LHCN-M2 (cell line): ENCODE data around the gene RPL3. TPM values are rescaled to one million over a fixed set of nuclear protein-coding genes. Genes with fewer than 3 reads are reported as not detected.
A peak's percentile ranks its signal among the peaks of the same experiment; 100 is the strongest.

Experiments used
- DNase-seq: peaks from one replicate; pipeline ENCODE4 v3.0.0-alpha.2; 2012; ENCODE audit warnings: low read depth
- total RNA-seq: library from RNA; depleted of rRNA; stranded (reverse); fragments of >200 nt; gene quantifications from 2 replicates; pipeline ENCODE4 v1.2.3, GENCODE V29; 2014

The RPL3 gene
- total RNA-seq, 1 experiment from 2014 or later, result 1,908 TPM

DNA sequence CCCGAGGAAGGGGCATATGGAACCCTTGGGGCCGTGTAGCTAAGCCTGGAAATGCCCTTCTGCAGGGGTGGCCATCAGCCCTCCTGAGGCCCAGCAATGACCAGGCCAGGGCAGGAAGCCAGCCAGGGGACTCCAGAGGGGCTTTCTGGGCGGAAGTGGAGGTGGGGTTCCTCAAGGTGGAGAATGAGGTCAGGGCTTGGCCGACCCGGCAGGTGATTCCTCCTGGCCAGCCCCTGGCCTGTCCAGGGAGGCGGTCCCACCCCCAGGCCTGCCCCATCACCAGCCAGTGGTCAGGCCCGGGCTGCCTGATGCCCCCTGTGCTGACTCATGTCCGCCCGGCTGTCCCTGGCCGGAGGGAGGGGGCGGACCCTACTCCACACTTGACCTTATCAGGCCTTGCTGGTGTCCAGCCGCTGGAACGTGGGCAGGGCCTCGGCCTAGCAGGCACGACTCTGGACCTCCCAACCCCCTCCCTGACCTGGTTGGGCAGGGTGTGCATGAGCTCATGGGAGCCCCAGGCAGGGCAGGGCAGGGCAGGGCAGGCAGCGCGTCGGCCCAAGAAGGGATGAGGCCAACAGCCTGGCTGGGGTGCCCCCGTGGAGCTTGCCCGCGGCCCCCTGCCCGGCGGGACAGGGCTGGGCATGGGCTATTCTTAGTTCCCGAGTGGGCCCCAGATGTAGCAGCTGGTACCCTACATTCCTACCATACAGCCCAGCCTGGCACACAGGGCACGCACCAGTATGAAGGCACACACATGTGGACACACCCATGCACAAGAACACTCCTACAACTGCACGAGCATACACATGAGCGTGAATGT, 35.9 kb downstream of the RPL3 start:
- DNase-seq, result peak; percentile 99

DNA sequence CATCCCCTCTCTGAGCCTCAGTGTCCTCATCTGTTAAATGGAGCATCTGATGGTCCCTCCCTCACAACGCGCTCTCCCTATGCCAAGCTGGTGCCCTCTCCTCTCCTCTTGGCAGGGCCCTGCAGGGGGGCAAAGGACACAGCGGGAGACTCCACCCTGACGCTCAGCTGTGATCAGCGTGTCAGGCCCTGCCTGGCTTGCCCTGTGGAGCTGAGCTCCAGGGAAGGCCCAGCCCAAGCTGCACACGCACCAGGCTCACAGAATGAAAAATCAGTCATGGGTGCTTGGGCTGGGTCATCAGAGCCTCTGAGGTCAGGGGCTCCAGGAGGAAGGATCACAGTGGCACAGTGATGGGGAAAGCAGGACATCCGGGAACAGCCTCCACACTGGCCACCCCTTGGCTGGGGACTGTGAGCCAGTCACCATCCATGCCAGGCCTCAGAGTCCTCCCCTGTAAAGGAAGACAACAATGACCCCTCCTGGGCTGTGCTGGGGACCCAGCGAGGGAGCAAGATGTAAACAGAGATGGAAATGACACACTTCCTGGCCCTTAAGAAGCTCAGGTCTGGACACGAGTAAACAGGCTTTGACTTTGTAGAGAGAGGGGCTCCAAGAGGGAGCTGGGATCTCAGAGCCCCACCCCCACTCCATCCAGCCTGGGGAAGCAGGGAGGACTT, 36.6 kb downstream of the RPL3 start:
- peak; percentile 58 for DNase-seq

DNA sequence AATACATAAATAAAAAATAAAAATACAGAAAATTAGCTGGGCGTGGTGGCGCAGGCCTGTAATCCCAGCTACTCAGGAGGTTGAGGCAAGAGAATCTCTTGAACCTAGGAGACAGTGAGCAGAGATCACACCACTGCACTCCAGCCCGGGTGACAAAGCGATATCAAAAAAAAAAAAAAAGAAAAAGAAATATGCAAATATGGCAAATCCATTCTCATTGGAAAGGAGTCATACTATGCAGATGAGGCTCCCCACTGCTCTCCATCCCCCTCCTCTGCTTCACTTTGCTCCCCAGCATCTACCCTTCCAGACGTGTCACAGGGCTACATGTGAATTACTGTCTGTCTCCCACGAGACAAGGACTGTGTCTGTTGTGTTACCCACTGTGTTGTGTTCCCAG, 38.3 kb downstream of the RPL3 start:
- DNase-seq, result no peak

DNA sequence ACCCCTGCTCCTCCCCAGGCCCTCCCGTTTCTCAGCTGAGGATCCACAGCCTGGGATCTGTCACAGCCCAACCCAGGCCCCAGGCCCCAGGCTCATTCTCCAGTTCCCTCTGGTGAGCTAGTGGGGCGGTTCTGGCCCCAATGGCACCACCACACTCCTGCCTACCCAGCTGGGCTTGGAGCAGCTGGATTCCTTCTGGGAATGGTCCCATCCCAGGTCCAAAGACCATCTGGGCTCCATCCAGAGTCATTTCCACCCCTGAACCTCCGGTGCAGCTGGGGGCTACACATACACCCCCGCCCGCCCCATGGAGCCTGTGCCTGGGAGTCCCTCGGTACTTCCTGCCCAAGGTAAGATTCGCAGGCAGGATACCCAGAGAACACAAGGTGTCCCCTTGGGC, 39.2 kb downstream of the RPL3 start:
- no peak for DNase-seq

DNA sequence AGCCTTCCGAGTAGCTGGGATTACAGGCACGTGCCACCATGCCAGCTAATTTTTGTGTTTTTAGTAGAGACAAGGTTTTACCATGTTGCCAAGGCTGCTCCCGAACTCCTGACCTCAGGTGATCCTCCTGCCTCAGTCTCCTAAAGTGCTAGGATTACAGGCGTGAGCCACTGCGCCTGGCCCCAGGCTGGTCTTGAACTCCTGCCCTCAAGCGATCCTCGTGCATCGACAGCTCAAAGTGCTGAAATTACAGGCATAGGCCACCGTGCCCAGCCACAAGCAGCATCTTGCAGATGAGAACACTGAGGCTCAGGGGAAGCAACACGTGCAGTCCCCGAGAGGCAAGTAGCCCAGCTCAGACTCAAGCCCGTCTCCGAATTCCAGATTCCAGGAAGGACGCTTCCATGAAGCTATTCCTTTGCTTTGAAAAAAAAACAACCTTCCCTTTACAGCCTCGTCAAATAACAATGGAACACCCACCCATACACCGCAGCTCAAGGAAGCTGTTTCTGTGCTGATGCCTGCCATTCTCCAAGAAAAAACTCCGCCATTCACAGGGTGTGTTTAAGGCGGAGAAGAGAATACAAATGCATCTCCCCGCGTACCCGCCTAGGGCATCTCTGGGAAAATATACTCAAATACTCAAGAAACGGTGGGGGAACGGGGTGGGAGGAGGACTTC, 40.1 kb downstream of the RPL3 start:
- DNase-seq, result no peak

DNA sequence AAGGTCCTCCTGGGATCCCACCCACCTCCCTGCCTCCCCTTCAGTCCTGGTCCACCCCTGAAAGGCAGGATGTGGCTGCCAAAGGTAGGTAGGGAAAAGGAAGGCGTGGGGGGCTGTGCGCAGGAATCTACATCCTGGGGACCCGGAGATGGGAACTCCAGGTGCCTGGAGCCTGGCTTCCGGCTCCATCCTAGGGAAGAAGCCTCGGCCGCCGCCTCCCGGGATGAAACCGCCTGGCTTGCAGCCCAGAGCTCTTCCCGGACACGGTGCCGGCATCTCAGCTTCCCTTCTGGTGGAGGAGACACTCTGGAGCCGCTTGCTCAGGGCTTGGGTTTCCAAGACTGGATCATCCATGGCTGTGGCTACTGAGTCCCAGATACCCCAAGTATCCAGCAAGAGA, 41.4 kb downstream of the RPL3 start:
- DNase-seq, result no peak

DNA sequence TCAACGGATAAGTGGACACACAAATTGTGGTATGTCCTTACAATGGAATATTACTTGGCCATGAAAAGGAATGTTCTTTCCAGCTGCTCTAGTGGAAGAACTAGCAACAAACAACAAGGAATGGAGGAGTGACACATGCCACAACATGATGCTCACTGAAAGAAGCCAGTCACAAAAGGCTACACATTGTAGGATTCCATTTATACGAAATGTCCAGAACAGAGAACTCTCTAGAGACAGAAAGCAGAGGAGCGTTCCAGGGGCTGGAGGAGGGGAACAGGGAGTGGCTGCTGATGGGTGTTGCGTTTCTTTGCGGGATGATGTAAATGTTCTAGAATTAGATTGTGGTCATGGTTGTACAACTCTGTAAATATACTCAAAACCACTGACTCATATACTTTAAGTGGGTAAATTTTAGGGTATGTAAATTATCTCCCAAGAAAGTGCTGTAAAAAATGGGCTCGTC, 42.2 kb downstream of the RPL3 start:
- DNase-seq, result peak; percentile 76

DNA sequence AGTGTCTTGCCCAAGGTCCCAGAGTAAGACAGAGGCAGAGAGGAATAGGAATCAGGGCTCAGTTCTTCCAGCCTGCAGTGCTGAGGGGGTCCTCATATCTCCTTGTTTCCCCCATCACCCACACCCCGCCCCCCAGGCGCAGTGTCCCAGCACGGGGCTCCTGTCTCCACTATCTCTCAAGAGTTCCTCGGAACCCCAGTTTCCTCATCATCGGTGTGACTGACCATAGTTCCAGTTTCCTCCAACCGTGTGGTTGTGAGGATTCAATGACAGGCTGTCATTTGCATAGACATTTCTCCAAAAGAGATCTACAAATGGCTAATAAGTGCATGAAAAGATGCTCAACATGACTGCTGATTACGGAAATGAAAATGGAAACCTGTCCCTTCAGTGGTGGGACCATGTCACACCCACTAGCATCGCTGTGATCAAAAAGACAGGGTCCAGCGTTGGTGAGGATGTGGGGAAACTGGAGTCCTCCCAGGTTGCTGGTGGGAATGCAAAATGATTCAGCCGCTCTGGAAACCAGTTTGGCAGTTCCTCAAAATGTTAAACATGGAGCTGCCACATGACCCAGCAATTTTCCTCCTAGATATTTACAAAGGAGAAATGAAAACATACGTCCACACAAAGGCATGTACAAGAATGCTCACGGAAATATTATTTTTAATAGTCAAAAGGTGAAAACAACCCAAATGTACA, 42.8 kb downstream of the RPL3 start:
- DNase-seq, result no peak

DNA sequence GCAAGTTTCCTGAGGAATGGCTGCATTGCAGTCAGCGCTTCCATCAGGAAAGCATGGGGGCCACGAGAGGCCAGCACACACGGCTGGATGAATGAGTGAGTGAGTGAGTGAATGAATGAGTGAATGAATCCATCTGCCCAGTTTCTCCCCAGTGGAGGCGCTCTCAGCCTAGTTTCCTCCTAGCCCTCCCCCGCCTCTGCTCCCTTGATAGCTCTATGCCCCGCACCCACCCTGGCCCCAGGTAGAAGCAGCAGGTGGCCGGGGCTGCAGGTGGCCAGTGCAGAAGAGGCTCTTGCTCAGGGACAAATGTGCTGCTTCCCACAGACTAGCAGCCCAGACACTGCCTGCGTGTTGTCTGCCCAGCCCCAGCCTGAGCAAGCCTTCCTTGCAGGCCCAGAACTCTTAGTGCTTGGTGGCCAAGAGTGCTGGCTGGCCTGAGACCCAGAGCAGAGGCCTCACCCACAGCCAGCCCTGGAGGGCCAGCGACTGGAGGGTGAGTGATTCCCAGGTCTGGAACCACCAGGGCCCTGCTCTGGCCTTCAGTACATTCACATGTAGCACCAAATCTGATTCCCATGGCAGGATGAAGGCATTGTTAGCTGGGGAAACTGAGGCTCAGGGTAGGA, 43.5 kb downstream of the RPL3 start:
- no peak for DNase-seq

DNA sequence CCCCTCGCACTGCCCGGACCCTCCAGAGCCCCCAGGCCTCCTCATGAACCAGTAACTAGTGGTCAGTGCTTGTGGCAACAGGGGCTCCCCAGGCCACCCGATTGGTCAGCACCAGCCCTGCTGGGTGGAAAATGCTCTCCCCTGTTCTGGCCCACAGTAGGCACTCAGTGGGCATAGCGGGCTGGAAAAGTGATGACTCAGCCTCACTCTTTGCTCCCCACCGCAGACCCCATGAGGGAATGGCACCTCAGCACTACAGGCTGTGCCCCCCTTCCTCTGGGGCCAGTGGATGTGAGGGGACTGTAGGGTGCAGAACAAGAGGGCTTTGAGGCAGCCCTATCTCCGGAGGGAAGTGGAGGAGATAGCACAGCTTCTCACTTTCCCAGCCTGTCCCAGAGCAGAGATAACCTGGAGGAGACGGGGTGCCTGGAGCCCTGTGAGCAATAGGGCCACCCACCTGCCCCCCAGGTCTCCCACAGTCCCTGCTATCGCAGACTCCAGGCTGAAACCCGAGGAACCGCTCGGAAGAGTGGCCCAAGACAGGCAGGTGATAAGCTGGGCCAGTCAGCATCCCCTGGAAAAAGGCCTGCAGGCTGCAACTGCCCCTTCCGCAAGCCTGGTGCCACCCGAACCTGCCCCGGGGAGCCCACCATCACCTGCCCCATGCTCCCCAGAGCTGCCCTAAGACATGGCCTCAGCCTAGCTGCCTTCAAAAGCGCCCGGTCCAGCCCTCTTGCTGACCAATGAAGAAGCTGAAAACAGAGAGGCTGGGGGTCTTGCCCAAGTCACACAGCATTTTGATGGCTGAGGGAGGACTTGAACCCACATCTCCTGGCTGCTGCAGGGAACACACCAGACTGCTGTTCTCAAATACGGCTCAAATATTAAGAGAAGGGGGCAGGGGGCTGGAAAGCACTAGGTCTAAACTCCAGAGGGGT, 45.2 kb downstream of the RPL3 start:
- no peak for DNase-seq

DNA sequence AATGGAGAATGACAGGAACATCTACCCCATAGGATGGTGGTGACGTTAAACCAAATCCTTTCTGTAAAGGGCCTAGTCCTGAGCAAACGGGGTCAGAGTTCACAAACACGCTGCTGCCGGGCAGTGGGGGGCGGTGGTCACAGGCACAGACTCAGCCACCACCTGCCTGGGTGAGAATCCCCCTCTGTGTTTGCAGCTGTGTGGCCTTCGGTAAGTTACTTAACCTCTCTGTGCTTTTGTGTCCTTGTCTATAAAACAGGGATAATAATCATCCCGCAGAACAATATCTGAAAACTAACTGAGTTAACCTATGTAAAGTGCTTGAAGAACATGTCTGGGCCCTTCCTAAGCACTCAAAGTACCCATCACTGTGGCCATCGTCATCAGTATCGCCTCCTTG, 48.6 kb downstream of the RPL3 start:
- no peak for DNase-seq

DNA sequence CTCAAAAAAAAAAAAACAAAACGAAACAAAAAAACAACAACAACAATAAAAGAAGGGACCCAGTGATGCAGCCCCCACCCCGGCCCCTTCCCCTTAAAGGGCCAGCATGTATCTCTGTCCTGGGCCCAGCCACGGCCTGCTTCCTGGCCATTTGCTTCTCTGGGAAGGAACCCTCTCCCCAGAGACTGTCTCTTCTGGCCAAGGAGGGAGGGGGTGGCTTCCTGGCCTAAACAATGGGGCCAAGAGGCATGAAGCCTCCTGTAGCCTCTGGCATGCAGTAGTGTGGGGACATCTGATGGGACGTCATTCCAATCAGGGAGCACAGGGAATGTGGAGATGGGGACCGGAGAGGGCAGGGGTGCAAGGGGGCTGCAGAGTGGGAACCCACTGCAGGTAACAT, 49.1 kb downstream of the RPL3 start:
- DNase-seq, result no peak

DNA sequence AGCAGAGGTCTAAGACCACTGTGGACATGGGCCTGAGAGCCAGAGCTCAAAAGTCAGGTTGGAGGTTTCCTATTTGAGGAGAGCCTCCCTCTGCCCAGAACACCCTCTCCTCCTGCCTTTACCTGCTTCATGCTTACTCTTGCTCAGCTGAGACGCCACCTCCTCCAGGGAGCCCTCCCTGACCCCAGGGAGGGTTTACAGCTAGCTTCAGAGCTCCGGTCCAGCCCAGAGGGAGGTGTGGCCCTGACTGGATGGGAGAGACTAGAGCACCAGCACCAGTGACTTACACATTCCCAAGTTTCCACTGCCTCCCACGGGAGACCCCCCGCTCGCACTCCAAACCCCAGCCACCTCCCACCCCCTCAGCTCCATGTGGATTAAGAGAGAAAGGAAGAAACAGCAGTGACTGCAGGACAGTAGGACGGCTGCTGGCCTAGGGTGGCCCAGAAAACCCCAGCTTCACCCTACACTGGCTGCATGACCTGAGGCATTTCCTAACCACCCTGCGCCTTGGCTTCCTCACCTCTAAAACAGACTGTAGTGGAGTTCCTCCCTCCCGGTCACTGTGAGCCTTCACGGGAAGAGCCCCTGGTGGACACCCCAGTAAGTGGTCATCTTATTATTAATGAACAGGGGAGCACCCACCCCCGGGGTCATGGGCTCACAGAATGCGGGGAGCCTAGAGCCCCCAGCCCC, 50.2 kb downstream of the RPL3 start:
- DNase-seq, result no peak

DNA sequence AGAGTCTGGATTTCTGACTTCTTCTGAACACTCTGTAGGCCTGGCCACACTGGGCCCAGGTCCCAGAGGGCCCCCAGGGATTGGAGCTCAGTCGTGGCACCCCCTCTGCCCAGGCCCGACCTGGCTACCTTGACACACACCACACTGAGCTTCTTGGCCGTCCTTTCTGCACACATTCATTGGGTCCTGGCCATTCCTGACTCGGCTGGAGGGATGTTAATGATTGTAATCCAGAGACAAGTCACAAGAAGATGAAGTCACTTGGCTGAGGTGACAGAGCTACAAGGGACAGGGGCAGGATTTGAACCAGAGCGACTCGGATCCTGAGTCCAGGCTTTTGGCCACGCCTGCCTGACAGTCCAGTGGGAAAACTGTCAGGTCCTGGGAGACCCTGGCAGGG, 50.8 kb downstream of the RPL3 start:
- DNase-seq, result no peak

DNA sequence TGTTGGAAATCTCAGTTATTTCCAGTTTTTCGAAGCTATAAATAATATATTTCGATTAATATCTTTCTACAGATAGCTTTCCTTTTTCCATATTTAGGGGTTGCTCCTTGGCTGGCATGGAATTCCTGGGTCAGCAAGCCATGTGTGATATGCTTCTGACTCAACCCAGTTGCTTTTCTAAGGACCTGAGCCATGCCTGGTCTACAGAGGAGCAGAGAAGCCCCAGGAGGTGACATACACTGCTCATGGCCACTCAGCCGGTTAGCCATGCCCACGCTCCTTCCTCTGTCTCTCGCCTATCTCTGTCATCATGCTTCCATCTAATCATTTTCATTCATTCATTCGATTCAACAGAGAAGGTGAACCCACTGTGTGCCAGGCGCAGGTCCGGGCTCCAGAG, 51.4 kb downstream of the RPL3 start:
- no peak for DNase-seq

DNA sequence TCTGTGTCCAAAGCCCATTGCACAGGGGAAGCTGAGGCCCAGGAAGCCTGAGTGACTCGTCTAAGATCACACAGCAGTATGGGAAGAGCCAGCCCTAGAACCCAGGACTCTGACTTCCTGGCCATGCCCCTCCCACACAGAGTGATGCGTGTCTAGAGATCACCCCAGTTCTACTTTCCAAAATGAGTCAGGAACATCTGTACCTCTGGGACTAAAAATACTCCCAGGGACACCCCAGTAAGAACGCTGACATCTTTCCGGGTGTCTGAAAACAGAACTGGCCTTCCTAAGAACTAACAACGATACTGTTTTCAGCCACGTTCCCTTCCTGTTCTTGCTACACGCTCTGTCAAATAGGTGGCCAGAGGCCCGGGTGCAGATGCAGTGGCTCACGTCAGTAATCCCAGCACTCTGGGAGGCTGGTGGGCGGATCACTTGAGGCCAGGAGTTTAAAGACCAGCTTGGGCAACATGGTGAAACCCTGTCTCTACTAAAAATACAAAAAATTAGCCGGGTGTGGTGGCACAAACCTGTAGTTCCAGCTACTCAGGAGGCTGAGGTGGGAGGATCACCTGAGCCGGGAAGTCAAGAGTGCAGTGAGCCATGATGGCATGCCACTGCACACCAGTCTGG, 52.9 kb downstream of the RPL3 start:
- DNase-seq, result peak; percentile 51

DNA sequence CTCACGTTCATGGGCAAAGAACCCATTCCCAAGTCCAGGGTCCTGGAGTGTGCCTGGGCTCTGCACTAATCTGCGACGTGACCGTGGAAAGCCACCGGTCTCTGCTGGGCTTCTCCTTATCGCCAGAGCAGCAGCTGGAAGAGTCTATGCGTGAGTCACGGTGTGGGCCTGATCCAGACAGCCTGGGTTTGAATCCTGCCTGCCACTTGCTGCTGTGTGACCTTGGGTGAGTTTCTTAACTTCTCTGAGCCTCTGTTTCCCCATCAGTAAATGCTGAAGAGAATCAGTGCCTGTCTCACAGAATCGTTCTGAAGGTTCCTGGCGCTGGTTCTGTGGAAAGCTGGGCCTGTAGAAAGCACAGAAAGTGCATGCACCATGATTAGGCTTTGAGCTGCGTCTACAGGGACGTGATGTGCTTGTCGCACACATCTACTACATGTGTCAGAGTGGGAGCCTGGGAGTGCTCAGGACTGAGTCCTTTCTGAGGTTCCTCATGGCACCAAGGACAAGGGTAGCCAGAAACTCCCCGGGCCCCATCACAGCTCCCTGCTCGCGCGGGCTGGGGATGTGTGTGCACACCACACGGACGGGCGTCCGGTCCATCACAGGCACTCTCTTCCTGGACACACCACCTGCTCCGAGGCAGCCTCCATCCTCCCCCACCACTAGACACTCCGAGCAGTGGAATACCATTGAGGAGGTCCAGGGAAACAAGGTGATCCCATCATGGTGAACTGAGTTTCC, 54.1 kb downstream of the RPL3 start:
- DNase-seq, result no peak

DNA sequence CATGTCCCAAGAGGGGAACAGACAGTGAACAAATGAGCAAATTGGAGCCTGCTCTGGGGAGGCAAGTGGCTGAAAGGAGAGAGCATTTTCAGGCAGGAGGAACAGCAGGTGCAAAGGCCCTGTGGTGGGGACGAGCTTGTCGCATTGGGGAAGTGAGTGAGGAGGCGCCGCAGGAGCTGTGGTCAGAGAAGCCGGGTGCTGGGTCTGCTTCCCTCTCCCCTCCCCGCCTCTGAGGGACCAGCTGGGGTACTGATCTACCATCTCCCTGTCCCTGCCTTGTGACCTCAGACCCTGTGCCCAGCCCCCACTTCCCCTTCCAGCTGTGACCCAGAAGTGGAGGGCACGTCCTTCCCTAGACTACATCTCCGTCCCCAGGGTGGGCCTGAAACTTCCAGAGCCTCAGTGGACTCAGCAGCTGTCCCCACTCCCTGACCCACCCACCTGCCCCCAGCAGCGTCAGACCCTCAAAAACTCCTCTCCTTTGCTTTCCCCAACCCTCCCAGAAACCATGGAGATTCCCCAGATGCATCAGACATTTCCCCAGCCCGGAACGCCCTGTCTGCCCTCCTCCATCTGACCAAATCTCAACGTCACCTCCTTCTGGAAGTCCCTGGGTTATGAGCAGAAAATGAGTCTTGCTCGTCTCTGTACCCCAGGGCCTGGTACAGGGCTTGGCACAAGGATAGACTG, 54.9 kb downstream of the RPL3 start:
- DNase-seq, result no peak
